Stimulated activated CD8-positive, alpha-beta memory T cell treated with anti-CD3 and anti-CD28 coated beads, Interleukin-4, amount 100 ng/mL, for 4 hours (primary cell): Measurements from ENCODE around the gene TTC3.

Source experiments
- DNase-seq, 2 donors: peaks; one replicate each; pipeline ENCODE4 v3.0.0-alpha.2; 2020; ENCODE audit warnings: low read depth in 2 of 2, low spot score in 1 of 2

Gene TTC3

GRCh38 chr21:37061926-37062592 lies 11.0 kb upstream of the TTC3 start:
- DNase-seq = no peak

- no peak for DNase-seq
These were observed 10.5 kb upstream of the TTC3 start for GRCh38 chr21:37062593-37062935.

- no peak for DNase-seq
These were observed 9.6 kb upstream of the TTC3 start for GRCh38 chr21:37063433-37063832.

GRCh38 chr21:37064841-37065240 lies 8.2 kb upstream of the TTC3 start:
- DNase-seq = no peak

GRCh38 chr21:37065561-37066177 lies 7.4 kb upstream of the TTC3 start:
- DNase-seq = no peak

GRCh38 chr21:37071561-37072273 lies 1.3 kb upstream of the TTC3 start:
- no peak for DNase-seq

- peak in 1 of 2 donors; percentile 50 for DNase-seq
These were observed 623 bp upstream of the TTC3 start for GRCh38 chr21:37072274-37072987.

GRCh38 chr21:37073417-37074196 lies 553 bp downstream of the TTC3 start:
- DNase-seq = peak; percentile 37 to 50

GRCh38 chr21:37074197-37074510 lies 1.1 kb downstream of the TTC3 start:
- DNase-seq = no peak

GRCh38 chr21:37074546-37074945 lies 1.5 kb downstream of the TTC3 start:
- no peak for DNase-seq

GRCh38 chr21:37075214-37075770 lies 2.2 kb downstream of the TTC3 start:
- DNase-seq = no peak

GRCh38 chr21:37076087-37076850 lies 3.2 kb downstream of the TTC3 start:
- no peak for DNase-seq

- no peak for DNase-seq
These were observed 4.3 kb downstream of the TTC3 start for GRCh38 chr21:37077403-37077802.

- DNase-seq = no peak
These were observed 6.3 kb downstream of the TTC3 start for GRCh38 chr21:37079211-37079824.

GRCh38 chr21:37082375-37082774 lies 9.3 kb downstream of the TTC3 start:
- DNase-seq = no peak

GRCh38 chr21:37082856-37083528 lies 9.9 kb downstream of the TTC3 start:
- DNase-seq = no peak

GRCh38 chr21:37085726-37086125 lies 12.7 kb downstream of the TTC3 start:
- no peak for DNase-seq

- no peak for DNase-seq
These were observed 14.1 kb downstream of the TTC3 start for GRCh38 chr21:37087188-37087587.

- no peak for DNase-seq
These were observed 15.2 kb downstream of the TTC3 start for GRCh38 chr21:37088186-37088735.
